Gastroesophageal sphincter (tissue), 4 donors: ENCODE data around the gene SPACA6. TPM values are rescaled to one million over a fixed set of nuclear protein-coding genes. Genes with fewer than 3 reads are reported as not detected.

ENCODE experiments used
- small RNA-seq, 4 donors: library from RNA; depleted of rRNA; stranded (forward); fragments of <200 nt; gene quantifications; one replicate each; pipeline ENCODE3, GENCODE V24; 2016
- total RNA-seq, 4 donors: library from RNA; depleted of rRNA; stranded (reverse); fragments of >200 nt; gene quantifications; one replicate each; pipeline ENCODE4 v1.1.0, GENCODE V29; 2016

Gene SPACA6
- total RNA-seq, 4 donors from 2014 or later = 6.3 to 29.7 (median 18.3) TPM

Small RNAs within 50 kb of the gene (small RNA-seq; reads per million reads assigned to genes)
- 0 reads per million in 4 donors for gene AC018755.2
- 0 reads per million in 4 donors for gene MIR125A
- gene MIR99B = 3.1 to 12.0 (median 7.6) reads per million in 4 donors
- 0 reads per million in 4 donors for gene MIRLET7E

Other genes starting within 250 kb of the SPACA6 start
- 1 to 10 TPM in 1 of 4 donors, under 1 TPM in 2, not detected in 1; 0.25 to 1.4 (median 0.54) TPM for gene SIGLEC8, start 234.9 kb upstream of the SPACA6 start, total RNA-seq
- not detected for gene CEACAM18, start 214.8 kb upstream of the SPACA6 start, total RNA-seq
- under 1 TPM in 2 of 4 donors, not detected in 2; 0.31 to 0.85 TPM for gene SIGLEC12, start 191.5 kb upstream of the SPACA6 start, total RNA-seq
- gene SIGLEC6, start 161.7 kb upstream of the SPACA6 start, total RNA-seq = 1 to 10 TPM in 3 of 4 donors, under 1 TPM in 1; 0.59 to 3.9 (median 3.1) TPM
- 10 to 100 TPM in 1 of 4 donors, 1 to 10 TPM in 3; 6.5 to 12.8 (median 7.3) TPM for gene ZNF175, start 122.0 kb upstream of the SPACA6 start, total RNA-seq
- under 1 TPM in 2 of 4 donors, not detected in 2; 0.67 to 0.94 TPM for gene SIGLEC5, start 62.9 kb upstream of the SPACA6 start, total RNA-seq
- gene SIGLEC14, start 46.5 kb upstream of the SPACA6 start, total RNA-seq = 1 to 10 TPM in 2 of 4 donors, under 1 TPM in 1, not detected in 1; 0.73 to 8.6 (median 1.4) TPM
- 10 to 100 TPM in 1 of 4 donors, 1 to 10 TPM in 1, under 1 TPM in 1, not detected in 1; 0.23 to 15.2 (median 2.2) TPM for gene HAS1, start 30.7 kb downstream of the SPACA6 start, total RNA-seq
- gene FPR1, start 58.5 kb downstream of the SPACA6 start, total RNA-seq = 10 to 100 TPM in 2 of 4 donors, 1 to 10 TPM in 1, under 1 TPM in 1; 0.93 to 19.8 (median 9.2) TPM
- 1 to 10 TPM in 2 of 4 donors, not detected in 2; 1.8 to 2.2 TPM for gene FPR2, start 67.8 kb downstream of the SPACA6 start, total RNA-seq
- gene FPR3, start 101.8 kb downstream of the SPACA6 start, total RNA-seq = 10 to 100 TPM in 1 of 4 donors, 1 to 10 TPM in 3; 1.9 to 16.2 (median 6.0) TPM
- gene ZNF577, start 194.6 kb downstream of the SPACA6 start, total RNA-seq = 10 to 100 TPM in 3 of 4 donors, 1 to 10 TPM in 1; 8.1 to 31.9 (median 15.5) TPM
- 10 to 100 TPM; 10.1 to 16.0 (median 12.9) TPM for gene ZNF649, start 211.7 kb downstream of the SPACA6 start, total RNA-seq
- gene ZNF613, start 234.1 kb downstream of the SPACA6 start, total RNA-seq = 1 to 10 TPM; 4.6 to 7.7 (median 5.7) TPM